ENCODE results near the gene TAF1D.

DNA sequence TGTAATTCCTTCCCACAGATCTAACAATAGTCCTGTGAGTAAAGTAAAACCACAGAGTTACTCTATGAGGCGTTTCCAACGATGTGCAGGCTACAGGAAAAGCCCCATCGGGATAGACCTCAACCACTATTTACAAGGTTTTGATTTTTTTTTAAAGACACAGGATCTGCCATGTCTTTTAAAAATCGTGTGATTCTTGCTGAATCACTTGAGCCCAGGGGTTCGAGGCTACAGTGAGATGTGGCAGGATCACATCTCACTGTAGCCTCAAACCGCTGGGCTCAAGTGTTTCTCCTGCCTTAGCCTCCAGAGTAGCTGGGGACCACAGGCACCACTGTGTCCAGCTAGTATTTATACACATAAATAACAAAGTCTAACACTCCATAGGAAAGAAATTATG, 7.8 kb downstream of the TAF1D start:
- no peak for TF ChIP-seq TAF1 (IDR thresholded peaks at IDR 0.05; ENCODE audit: borderline replicate concordance, insufficient read depth, low read length)
- TF ChIP-seq POLR2AphosphoS5 (IDR thresholded peaks at IDR 0.05; ENCODE audit: low read depth, low read length), result no peak; the same call in 1 of the 2 replicates
- no peak for TF ChIP-seq SIN3A (IDR thresholded peaks at IDR 0.05; ENCODE audit: borderline replicate concordance, insufficient read depth, low read length)
- no peak for TF ChIP-seq REST (IDR thresholded peaks at IDR 0.05; ENCODE audit: insufficient read depth in 1 of 2, low read depth in 2 of 2, low read length in 2 of 2)
- TF ChIP-seq FOXP2 (optimal IDR thresholded peaks at IDR 0.05; ENCODE audit: borderline replicate concordance, extremely low read depth, extremely low read length, insufficient read depth), result no peak
